ACHN (cell line): ENCODE data around the gene KIF20A.
"Not testable (repeated sequence)": the region's sequence is repeated elsewhere in the genome, so short reads cannot be mapped to it uniquely, and the experiment has no call there.

Experiments used
- DNase-seq: peaks from one replicate; pipeline ENCODE4 v3.0.0-alpha.2; 2015
- in situ Hi-C: cut with HindIII; loops from 2 replicates; pipeline ENCODE4 v1.10.0; 2017; ENCODE audit warnings: low sequenced_read_pairs, low pct_ligation_motif_present, low pct_unique_long_range_greater_than_20kb

The KIF20A gene

GRCh38 chr5:138178516-138179276 lies at the start of gene KIF20A, which contains the start of gene BRD8:
Gene KIF20A (plus strand): TSS chr5:138179112. CDS start chr5:138179681, 569 bp downstream.
Gene BRD8 (minus strand): TSS chr5:138178630. CDS start chr5:138178614, 16 bp downstream.
- peak; percentile 96 for DNase-seq
- in situ Hi-C loops: no loop called here

- in situ Hi-C loops: no loop called here
- no peak for DNase-seq
Observed at GRCh38 chr5:138129347-138129746, 49.6 kb upstream of the KIF20A start.

- DNase-seq: no peak
- in situ Hi-C loops: no loop called here
Observed at GRCh38 chr5:138132543-138132942, 46.4 kb upstream of the KIF20A start.

DNA sequence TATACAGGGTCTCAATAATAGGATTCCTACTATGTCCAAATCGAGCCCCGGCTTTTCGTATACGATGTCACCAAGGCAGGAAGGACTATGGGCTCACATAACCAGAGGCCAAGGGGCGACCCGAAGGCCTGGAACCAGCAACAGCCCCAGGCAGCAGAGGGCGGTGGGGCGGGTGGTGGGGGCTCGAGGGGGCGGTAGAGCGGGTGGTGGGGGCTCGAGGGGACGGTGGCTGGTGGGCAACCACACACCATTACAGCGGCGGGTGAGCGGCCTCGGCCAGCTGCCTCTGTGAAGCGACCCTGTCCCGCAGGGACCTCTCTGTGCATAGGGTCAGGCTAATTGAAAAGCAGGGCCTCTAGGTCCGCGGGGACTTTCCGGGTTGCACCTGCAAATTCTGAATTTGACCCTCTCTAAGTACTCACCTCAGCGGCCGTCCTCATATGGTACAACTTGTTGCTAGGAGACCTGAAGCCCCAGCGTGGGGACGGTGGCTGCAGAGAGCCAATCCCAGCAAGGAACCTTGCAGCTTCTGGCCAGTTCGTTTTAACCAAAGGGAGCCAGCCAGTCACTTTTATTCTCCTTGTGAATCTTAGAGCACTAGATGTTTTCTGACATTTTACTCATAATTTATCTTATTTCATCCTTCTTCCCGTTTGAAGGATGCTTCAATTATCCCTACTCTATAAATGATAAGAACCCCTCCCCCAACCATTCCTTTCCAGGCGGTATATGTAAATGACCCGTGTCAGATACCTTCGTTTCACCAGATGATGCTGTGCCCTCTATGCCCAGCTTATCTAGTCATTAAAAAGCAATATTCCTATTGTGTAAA lies 39.7 kb upstream of the KIF20A start, which contains the start of gene NME5:
Gene NME5 (minus strand): TSS at position 480 of the 832 bp plus-strand sequence. CDS start 648 bp downstream, outside the sequence.
- in situ Hi-C loops: no loop called here
- peak; percentile 60 for DNase-seq

DNA sequence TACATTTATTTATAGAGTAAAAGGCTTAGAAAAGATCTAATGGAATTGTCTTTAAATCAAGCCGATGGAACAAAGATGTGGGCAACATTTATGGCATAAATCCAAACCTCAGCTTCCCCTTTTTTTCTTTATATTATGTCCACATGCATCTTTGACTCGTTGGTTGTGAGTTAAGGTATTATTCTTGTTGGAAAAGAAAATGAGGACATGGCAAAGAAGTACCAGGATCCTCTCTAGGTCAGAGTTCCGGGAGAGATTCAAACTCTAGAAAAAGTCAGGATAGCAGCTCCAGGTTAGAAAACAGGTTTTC lies 39.2 kb upstream of the KIF20A start:
- DNase-seq: no peak

DNA sequence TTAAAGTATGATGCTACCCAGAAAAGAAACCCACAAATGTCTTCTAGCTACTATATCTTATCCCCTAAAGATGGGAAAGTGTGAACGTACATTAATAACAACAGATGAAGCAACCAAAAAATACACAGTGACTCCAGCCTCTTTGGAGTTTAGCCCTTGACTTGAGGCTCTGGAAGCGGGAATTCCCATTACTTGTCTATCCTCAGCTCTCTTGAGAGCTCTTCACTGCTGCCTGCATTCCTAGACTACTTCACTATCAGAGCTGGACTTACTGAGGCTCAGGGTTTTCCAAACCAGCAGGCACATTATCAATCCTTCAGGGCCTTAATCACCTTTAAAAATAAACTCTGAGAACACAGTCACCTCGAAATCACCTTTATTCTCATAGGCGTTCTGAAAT lies 38.6 kb upstream of the KIF20A start:
- DNase-seq: no peak
- in situ Hi-C loops: no loop called here

More for the DNA sequence above, 39.2 kb upstream of the KIF20A start:
- in situ Hi-C loops: no loop called here

- no peak for DNase-seq
- in situ Hi-C loops: no loop called here
Observed at GRCh38 chr5:138141734-138142133, 37.2 kb upstream of the KIF20A start.

DNA sequence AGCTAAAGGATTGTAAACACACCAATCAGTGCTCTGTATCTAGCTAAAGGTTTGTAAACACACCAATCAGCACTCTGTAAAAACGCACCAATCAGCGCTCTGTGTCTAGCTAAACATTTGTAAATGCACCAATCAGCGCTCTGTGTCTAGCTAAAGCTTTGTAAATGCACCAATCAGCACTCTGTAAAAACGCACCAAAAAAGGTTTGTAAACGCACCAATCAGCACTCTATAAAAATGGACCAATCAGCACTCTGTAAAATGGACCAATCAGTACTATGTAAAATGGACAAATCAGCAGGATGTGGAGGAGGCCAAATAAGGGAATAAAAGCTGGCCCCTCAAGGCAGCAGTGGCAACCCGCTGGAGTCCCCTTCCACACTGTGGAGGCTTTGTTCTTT lies 35.3 kb upstream of the KIF20A start:
- in situ Hi-C loops, DNase-seq: not testable (repeated sequence)

DNA sequence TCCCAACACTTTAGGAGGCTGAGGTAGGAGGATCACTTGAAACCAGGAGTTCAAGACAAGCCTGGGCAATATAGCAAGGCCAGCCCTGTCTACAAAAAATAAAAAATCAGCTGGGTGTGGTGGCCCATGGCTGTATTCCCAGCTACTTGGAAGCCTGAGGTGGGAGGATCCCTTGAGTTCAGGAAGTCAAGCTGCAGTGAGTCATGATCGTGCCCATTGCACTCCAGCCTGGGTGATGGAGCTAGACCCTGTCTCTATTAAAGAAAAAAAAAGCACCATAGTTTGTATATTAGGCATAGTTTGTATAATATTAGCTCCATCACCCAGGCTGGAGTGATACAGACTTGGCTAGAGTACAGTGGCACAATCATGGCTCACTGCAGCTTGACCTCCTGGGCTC lies 30.1 kb upstream of the KIF20A start:
- in situ Hi-C loops: no loop called here
- peak; percentile 48 for DNase-seq

GRCh38 chr5:138149530-138149929 lies 29.4 kb upstream of the KIF20A start:
- peak; percentile 3 for DNase-seq
- in situ Hi-C loops: no loop called here

DNA sequence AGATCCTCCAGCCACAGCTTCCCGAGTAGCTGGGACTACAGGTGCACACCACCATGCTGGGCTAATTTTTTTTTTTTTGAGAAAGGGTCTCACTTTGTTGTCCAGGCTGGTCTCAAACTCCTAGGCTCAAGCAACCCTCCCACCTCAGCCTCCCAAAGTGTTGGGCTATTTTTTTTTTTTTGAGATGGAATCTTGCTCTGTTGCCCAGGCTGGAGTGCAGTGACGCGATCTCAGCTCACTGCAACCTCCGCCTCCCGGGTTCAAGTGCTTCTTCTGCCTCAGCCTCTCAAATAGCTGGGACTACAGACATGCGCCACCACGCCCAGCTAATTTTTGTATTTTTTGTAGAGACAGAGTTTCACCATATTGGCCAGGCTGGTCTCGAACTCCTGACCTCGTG lies 22.9 kb upstream of the KIF20A start:
- DNase-seq, in situ Hi-C loops: not testable (repeated sequence)

- in situ Hi-C loops: no loop called here
- DNase-seq: no peak
Observed at GRCh38 chr5:138157626-138158025, 21.3 kb upstream of the KIF20A start.

GRCh38 chr5:138159666-138160065 lies 19.2 kb upstream of the KIF20A start:
- no peak for DNase-seq
- in situ Hi-C loops: no loop called here

DNA sequence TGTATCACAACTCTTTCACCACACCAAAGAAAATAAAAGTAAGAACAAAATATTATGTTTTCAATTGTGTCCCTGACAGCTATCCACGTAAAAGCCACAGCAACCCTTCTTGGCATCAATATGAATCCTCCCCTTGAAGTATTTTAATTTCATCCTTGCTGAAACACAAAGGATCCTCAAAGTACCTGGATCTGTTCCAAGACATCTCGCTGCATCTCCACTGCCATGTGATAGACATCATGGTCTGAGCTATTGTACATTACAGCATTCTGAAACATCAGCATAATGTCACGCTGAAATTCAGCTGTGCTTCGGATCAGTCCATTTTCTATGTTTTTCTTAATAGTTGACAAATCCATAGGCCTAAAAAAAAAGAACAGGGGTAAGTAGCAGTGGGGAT lies 18.2 kb upstream of the KIF20A start:
- no peak for DNase-seq

GRCh38 chr5:138163721-138164120 lies 15.2 kb upstream of the KIF20A start:
- in situ Hi-C loops: no loop called here
- DNase-seq: no peak

More for the DNA sequence above, 18.2 kb upstream of the KIF20A start:
- in situ Hi-C loops: no loop called here

- no peak for DNase-seq
Observed at GRCh38 chr5:138169124-138169523, 9.8 kb upstream of the KIF20A start.

GRCh38 chr5:138170299-138170698 lies 8.6 kb upstream of the KIF20A start:
- in situ Hi-C loops: no loop called here
- DNase-seq: no peak

More at GRCh38 chr5:138169124-138169523, 9.8 kb upstream of the KIF20A start:
- in situ Hi-C loops: no loop called here

DNA sequence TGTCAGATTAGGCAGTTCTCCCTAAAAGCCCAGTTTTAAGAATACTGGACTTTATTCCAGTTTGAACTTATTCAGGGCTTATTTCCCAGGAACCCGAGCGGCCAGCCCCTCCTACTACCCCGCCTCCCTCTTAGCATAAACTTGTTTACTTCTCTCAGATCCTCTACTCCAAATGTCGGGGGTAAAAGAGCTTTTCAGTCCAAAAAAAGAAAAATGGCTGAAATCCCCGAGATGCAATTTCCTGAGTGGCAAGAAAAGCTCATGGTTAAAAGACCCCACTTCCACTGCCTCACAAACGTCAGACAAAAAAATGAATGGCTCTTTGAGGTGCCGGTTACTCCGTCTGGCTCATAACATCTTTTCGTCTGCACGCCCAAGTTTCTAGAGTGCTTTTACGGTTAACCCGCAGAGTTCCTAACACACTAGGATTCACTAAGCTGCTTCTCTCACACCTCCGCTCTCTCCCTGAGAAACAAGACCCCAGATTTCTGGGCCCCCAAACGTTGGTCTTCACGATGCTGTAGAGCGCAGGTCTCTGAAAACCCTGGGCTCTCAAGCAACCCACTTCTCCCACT lies 884 bp upstream of the KIF20A start:
- peak; percentile 18 for DNase-seq
- in situ Hi-C loops: no loop called here

DNA sequence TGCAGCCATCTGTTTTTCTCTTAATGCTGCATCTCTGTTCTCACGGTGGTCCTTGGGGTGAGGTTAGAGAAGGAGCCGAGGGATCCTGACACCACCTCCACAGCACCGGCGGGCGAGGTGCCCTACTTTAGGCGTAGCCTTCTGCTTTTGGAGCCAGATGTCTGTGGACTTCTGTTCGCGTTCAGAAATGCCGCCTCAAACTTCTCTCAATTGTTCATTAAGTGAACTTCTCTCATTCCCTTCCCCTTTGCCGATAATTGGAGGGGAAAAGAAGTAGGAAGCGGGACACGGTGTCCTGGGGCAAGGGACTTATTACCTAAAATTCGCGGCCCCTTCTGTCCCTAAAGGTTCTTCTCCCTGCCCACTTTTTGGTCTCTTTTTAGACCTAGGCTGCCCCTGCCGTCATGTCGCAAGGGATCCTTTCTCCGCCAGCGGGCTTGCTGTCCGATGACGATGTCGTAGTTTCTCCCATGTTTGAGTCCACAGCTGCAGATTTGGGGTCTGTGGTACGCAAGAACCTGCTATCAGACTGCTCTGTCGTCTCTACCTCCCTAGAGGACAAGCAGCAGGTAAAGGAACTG lies 455 bp downstream of the KIF20A start:
- DNase-seq: peak; percentile 2
- in situ Hi-C loops: no loop called here
